ENCODE data around the gene CLCNKB. TPM values are rescaled to one million over a fixed set of nuclear protein-coding genes. Genes with fewer than 3 reads are reported as not detected.

The CLCNKB gene
- total RNA-seq, 1 experiment from 2014 or later: 0.81 TPM

GRCh38 chr1:16015491-16015890, 28.1 kb upstream of the CLCNKB start:
- ATAC-seq (no peak), DNase-seq (ENCODE audit: low read depth, low spot score) (no peak)
- Histone ChIP-seq H3K27me3 (ENCODE audit: insufficient read depth, low read length) (no peaks in the 10 kb centered on the region), H2AFZ (ENCODE audit: low read depth, low read length, poor library complexity, severe bottlenecking) (no peak overlapping the region), H3K4me1 (ENCODE audit: control insufficient read depth in 1 of 2, insufficient read depth in 2 of 2, low read length in 2 of 2) (peaks cover 10 to 32% of the 10 kb centered on the region in 2 experiments), H3K36me3 (ENCODE audit: control insufficient read depth in 1 of 2, insufficient read depth in 2 of 2, low read length in 2 of 2) (no peaks in the 10 kb centered on the region), H3K9me2 (ENCODE audit: insufficient read depth) (no peaks in the 10 kb centered on the region), H3K27ac (ENCODE audit: low read depth, low read length) (no peak overlapping the region), H3K4me3 (replicated peaks in 1 of 2; ENCODE audit: low read depth in 1 of 2, low read length in 2 of 2) (no peak overlapping the region), H3K79me2 (ENCODE audit: insufficient read depth, low read length) (no peaks in the 10 kb centered on the region), H3K4me2 (ENCODE audit: low read length) (no peak overlapping the region), H3K9me3 (ENCODE audit: control insufficient read depth in 1 of 2, insufficient read depth in 1 of 2, low read depth in 1 of 2, low read length in 2 of 2) (no peaks in the 10 kb centered on the region), H4K20me1 (ENCODE audit: insufficient read depth) (no peaks in the 10 kb centered on the region), H3K9ac (ENCODE audit: low read length) (no peak overlapping the region)
- TF ChIP-seq ATF3 (IDR thresholded peaks at IDR 0.05) (no peak), ELF1 (IDR thresholded peaks at IDR 0.05; ENCODE audit: borderline replicate concordance, low read depth) (no peak), MAX (IDR thresholded peaks at IDR 0.05) (no peak), ZNF274 (IDR thresholded peaks at IDR 0.05; ENCODE audit: low read depth, low read length) (no peak), TCF7L2 (IDR thresholded peaks at IDR 0.05; ENCODE audit: borderline replicate concordance, extremely low read depth, insufficient read depth, insufficient read length) (no peak), EZH2 (IDR thresholded peaks at IDR 0.05) (no peak), EZH2phosphoT487 (IDR thresholded peaks at IDR 0.05; ENCODE audit: borderline replicate concordance) (no peak)
- ChIA-PET CTCF (no interaction called here), RAD21 (ENCODE audit: low non-redundant PET in 1 of 2, low total read pairs in 2 of 2, uncharacterized antibody in 2 of 2, unreplicated experiment in 2 of 2) (no interaction called here), POLR2A (no interaction called here)
- no TSS peak for BruUV-seq (replicated peaks)
- intact Hi-C loops (cut with micrococcal nuclease): no loop called here

GRCh38 chr1:16015960-16016901, 27.4 kb upstream of the CLCNKB start:
- no peak for DNase-seq (ENCODE audit: low read depth, low spot score)

More at GRCh38 chr1:16015960-16016901, 27.4 kb upstream of the CLCNKB start:
- Histone ChIP-seq H3K27ac (ENCODE audit: low read depth, low read length) (no peak overlapping the region), H3K4me3 (replicated peaks in 1 of 2; ENCODE audit: low read depth in 1 of 2, low read length in 2 of 2) (no peak overlapping the region), H3K36me3 (ENCODE audit: control insufficient read depth in 1 of 2, insufficient read depth in 2 of 2, low read length in 2 of 2) (no peaks in the 10 kb centered on the region), H3K79me2 (ENCODE audit: insufficient read depth, low read length) (no peaks in the 10 kb centered on the region), H3K9me3 (ENCODE audit: control insufficient read depth in 1 of 2, insufficient read depth in 1 of 2, low read depth in 1 of 2, low read length in 2 of 2) (no peaks in the 10 kb centered on the region), H3K4me2 (ENCODE audit: low read length) (no peak overlapping the region), H4K20me1 (ENCODE audit: insufficient read depth) (no peaks in the 10 kb centered on the region), H2AFZ (ENCODE audit: low read depth, low read length, poor library complexity, severe bottlenecking) (no peak overlapping the region), H3K9me2 (ENCODE audit: insufficient read depth) (no peaks in the 10 kb centered on the region), H3K9ac (ENCODE audit: low read length) (no peak overlapping the region), H3K27me3 (ENCODE audit: insufficient read depth, low read length) (no peaks in the 10 kb centered on the region), H3K4me1 (ENCODE audit: control insufficient read depth in 1 of 2, insufficient read depth in 2 of 2, low read length in 2 of 2) (peaks cover 10 to 32% of the 10 kb centered on the region in 2 experiments)
- POLR2A ChIA-PET: no interaction called here
- CTCF ChIA-PET: no interaction called here
- no peak for ATAC-seq
- intact Hi-C loops (cut with micrococcal nuclease): no loop called here
- RAD21 ChIA-PET (ENCODE audit: low non-redundant PET in 1 of 2, low total read pairs in 2 of 2, uncharacterized antibody in 2 of 2, unreplicated experiment in 2 of 2): no interaction called here
- TF ChIP-seq SP1 (IDR thresholded peaks at IDR 0.05; ENCODE audit: low read depth): no peak
- no peak for TF ChIP-seq ZNF274 (IDR thresholded peaks at IDR 0.05; ENCODE audit: low read depth, low read length)
- no peak for TF ChIP-seq FOSL1 (IDR thresholded peaks at IDR 0.05; ENCODE audit: low read depth)
- TF ChIP-seq YY1 (IDR thresholded peaks at IDR 0.05; ENCODE audit: extremely low read depth, insufficient replicate concordance, low read depth, low read length): no peak
- no peak for TF ChIP-seq CBX3 (IDR thresholded peaks at IDR 0.05; ENCODE audit: low read depth)
- TF ChIP-seq MAX (IDR thresholded peaks at IDR 0.05): no peak
- TF ChIP-seq ELF1 (IDR thresholded peaks at IDR 0.05; ENCODE audit: borderline replicate concordance, low read depth): no peak
- TF ChIP-seq POLR2AphosphoS5 (IDR thresholded peaks at IDR 0.05; ENCODE audit: low read depth, low read length): no peak
- TF ChIP-seq POLR2A (IDR thresholded peaks at IDR 0.05; ENCODE audit: borderline replicate concordance, extremely low read depth, insufficient read depth, insufficient read length): no peak
- no peak for TF ChIP-seq ZFX (IDR thresholded peaks at IDR 0.05)
- TF ChIP-seq EGR1 (IDR thresholded peaks at IDR 0.05; ENCODE audit: low read depth): no peak
- TF ChIP-seq JUND (IDR thresholded peaks at IDR 0.05): no peak
- BruUV-seq (replicated peaks): no TSS peak

Measured in HCT116 (cell line).